Stimulated activated CD8-positive, alpha-beta memory T cell treated with anti-CD3 and anti-CD28 coated beads, Interleukin-12 subunit alpha, Interleukin-12 subunit beta, amount 100 ng/mL, for 24 hours (primary cell): ENCODE measurements around the gene CCDC74B.
"Not testable (repeated sequence)": the region's sequence is repeated elsewhere in the genome, so short reads cannot be mapped to it uniquely, and the experiment has no call there.

Experiments used
- DNase-seq: peaks from one replicate; pipeline ENCODE4 v3.0.0-alpha.2; 2020; ENCODE audit errors: extremely low read depth

The CCDC74B gene

DNA sequence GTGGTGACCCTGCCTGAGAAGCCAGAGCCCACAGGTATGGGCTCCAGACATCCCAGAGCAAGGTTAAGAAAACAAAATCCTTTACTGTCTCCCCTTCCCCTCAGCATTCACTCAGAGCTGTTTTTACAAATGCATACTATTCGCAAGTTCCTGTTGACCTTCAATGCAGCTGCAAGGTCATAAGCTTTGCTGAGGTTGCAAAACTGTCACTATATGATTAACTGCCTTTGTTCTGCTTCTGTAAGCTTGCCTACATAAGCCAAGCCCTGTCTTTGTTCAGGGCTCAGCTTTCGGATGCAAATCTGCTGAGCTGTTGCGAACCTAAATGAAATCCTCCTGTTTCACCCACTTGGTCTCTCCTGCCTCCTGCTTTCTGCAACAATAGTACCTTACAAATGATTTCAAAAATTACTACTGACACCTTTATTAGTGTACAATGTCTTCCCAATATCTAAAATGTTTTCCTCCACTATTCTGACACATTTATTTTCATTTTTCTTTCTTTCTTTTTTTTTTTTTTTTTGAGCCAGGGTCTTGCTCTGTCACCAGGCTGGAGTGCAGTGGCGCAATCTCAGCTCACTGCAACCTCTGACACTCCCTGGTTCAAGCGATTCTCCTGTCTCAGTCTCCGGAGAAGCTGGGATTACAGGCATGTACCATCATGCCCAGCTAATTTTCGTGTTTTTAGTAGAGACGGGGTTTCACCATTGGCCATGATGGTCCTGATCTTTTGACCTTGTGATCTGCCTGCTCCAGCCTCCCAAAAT, 42.1 kb downstream of the CCDC74B start:
- not testable (repeated sequence) for DNase-seq
